Left cardiac atrium (tissue), 4 donors: ENCODE measurements around the gene OR11A1. TPM values are rescaled to one million over a fixed set of nuclear protein-coding genes. Genes with fewer than 3 reads are reported as not detected.
"Not testable (repeated sequence)": the region's sequence is repeated elsewhere in the genome, so short reads cannot be mapped to it uniquely, and the experiment has no call there.

ENCODE experiments used
- ATAC-seq, 2 donors: fragments of 200-7000 bp; cut with Tn5 transposase; one replicate each; pipeline ENCODE4 v1.9.1; 2020; ENCODE audit warnings: mild to moderate bottlenecking in 2 of 2, moderate library complexity in 2 of 2
- DNase-seq: peaks from one replicate; pipeline ENCODE4 v3.0.0-alpha.2; 2020
- intact Hi-C, 2 donors: fragments of 100-400 bp; cut with DNase I; formaldehyde crosslinking; loops; one replicate each; pipeline versions ENCODE4 v1.14.1 to v1.15.1; 2022 to 2023
- total RNA-seq, 2 donors: library from RNA; stranded (reverse); fragmentation: NEBNext Ultra II Directional; extraction: Animal tissue kit (Norgen Biotek cat#: 25700); gene quantifications; one replicate each; pipeline ENCODE4 v1.2.1, GENCODE V29; 2021
- donor health status: DM: no; HTN: yes; CAD: no.
- donor health status: DM: no; HTN: yes; CAD: no; lungs with severe emphysema.
- donor health status: DM: yes; HTN: yes; CAD: no.
- donor health status: Dilated cardiomyopathy.

OR11A1 gene
- total RNA-seq, 2 donors from 2014 or later = not detected

DNA sequence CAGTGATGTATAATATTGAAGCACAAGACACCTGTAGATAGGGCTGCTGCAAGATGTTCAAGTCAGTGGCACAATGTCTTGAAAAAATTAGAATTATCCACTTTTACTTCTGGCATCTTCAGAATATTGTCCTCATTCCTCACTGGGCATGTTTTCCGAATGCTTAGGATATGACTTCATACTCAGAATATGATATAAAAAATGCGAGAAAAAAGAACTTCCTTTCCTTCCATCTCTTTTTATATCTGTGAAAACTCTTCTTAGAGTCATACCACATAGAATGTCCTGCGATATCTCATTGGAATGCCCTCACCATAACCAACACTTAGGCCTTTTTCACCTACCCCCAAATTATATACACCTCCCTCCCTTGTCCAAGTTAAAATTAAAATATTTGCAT lies 26.3 kb upstream of the OR11A1 start:
- no peak for DNase-seq
- intact Hi-C loops = no loop called here
- no peak for ATAC-seq

DNA sequence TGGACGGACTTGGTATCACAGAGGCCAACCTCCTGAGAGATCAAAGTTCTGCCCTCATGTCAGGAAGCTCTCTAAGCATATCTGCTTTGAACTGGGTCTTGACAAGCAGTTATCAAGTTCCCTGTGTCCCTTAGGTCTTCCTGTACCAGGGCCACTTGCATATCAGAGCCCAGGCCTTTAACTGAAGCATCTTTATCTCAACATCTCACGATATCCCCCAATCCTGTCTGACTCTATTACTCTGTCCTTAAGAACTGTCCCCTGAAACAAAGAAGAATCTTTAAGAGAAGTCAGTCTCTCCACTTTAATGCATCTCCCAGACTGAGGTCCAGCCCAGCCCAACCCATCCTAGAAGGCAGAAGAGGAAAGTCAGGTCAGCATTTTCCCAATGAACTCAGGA lies 22.7 kb upstream of the OR11A1 start:
- no peak for DNase-seq
- intact Hi-C loops = no loop called here

DNA sequence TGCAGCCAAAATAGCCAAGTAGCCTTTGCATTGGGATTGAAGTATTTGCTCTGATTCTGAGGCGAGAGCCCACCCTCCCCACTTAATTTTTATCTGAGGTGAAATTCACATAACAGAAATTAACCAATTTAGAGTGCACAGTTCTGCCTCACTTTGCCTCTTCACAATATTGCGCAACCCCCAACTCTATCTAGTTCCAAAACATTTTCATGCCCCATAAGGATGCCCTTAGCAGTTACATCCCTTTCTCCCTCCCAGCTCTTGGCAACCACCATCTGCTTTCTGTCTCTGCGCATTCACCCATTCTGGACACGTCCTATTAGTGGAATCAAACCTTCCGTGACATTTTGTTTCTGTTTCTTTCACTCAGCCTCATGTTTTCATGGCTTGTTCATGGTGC lies 21.9 kb upstream of the OR11A1 start:
- ATAC-seq (no peak), DNase-seq (no peak)
- intact Hi-C loops = no loop called here

More for the DNA sequence above, 22.7 kb upstream of the OR11A1 start:
- ATAC-seq = no peak

DNA sequence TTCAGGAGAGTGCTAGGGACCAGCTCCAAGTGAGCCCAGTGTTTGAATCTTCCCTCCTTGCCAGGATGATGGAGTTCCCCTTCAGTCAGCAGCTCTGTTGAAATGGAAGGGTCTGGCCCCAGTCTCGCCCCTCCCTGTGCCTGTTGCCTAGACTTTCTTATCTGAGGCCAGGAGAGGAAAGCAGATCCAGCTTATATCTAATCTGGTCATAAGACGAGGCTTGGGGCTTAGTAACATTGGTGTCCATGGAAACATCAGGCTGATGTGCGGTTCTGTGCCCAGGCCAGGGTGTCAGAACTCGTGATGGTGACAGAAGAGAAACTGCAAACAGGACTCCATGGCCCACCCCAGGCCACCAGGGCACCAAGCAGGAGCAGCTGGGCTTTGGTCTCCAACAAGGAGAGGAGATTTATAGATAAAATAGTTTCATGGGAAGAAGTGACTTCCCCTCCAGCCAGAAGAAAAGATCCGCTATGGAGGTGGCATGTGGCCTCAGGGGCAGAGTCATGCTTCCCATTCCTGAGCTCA lies 21.1 kb upstream of the OR11A1 start:
- intact Hi-C loops = no loop called here
- ATAC-seq (no peak), DNase-seq (no peak)

DNA sequence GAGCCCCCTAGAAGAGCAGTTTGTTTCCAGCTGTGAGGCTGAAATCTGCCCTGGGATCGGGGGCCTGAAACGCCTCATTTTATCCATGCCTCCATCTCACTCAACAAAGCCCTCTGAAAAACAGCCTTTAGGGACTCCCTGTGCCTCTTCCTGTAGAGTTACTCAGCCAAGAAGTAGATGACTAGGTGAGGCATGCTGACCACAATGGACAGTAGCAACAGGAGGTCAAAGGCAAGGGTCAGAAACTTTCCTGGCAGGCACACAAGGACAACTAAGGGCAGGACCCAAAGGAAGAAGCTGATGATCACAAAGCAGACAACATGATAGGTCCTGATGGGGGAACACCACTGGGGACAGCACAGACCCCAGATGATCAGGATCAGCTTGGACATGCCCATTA lies 18.1 kb upstream of the OR11A1 start:
- no peak for ATAC-seq
- intact Hi-C loops = no loop called here

DNA sequence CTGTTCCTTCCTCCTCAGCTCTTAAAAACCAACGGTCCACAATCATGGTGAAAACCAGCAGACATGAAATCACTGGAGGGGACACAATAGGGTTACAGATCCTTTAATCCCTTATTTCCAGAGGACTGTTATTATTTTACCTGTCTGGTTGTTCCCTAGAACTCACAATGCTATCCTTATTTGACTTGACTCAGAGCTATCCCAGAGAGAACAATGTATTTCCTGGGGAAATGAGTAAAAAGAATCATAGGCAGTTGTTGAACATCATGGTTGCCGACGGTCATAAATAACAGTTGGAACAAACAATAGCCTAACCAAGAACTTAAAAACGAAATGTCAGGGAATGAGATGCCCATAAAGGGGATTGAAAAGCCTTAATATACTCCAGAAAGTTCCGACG lies 9.4 kb upstream of the OR11A1 start:
- intact Hi-C loops = no loop called here

More for the DNA sequence above, 18.1 kb upstream of the OR11A1 start:
- DNase-seq = no peak

DNA sequence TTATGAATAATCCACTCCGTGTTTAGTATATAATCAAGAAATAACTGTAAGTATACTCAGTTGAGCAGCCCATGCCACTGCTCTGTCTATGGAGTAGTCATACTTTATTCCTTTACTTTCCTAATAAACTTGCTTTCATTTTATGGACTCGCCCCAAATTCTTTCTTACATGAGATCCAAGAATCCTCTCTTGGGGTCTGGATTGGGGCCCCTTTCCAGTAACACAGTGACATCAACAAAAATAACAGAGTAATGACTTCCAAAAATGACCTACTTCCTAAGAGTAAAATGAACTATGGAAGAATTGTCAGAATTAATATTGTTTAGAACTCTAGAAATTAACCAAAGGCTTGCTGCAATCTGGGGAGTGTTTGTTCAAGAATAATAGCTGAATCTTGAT lies 8.9 kb upstream of the OR11A1 start:
- ATAC-seq = no peak
- no peak for DNase-seq
- intact Hi-C loops = no loop called here

More for the DNA sequence above, 9.4 kb upstream of the OR11A1 start:
- DNase-seq = no peak
- ATAC-seq = no peak

DNA sequence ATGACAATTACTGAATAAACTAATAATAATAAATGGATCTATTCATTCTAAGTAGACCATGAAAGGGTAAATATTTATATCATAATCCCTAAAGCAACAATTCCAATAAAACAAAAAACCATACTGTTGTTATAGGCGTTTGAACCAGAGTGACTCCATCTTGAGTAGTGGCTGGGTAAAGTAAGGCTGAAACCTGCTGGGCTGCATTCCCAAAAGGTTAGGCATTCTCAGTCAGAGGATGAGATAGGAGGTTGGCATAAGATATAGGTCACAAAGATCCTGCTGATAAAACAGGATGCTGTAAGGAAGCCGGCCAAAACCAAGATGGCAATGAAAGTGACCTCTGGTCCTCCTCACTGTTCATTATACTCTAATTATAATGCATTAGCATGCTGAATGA lies 8.4 kb upstream of the OR11A1 start:
- intact Hi-C loops = no loop called here
- ATAC-seq = no peak
- DNase-seq = no peak

DNA sequence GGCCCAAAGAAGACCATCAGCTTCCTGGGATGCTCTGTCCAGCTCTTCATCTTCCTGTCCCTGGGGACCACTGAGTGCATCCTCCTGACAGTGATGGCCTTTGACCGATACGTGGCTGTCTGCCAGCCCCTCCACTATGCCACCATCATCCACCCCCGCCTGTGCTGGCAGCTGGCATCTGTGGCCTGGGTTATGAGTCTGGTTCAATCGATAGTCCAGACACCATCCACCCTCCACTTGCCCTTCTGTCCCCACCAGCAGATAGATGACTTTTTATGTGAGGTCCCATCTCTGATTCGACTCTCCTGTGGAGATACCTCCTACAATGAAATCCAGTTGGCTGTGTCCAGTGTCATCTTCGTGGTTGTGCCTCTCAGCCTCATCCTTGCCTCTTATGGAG lies 5.2 kb upstream of the OR11A1 start:
- intact Hi-C loops = no loop called here
- no peak for DNase-seq
- no peak for ATAC-seq

DNA sequence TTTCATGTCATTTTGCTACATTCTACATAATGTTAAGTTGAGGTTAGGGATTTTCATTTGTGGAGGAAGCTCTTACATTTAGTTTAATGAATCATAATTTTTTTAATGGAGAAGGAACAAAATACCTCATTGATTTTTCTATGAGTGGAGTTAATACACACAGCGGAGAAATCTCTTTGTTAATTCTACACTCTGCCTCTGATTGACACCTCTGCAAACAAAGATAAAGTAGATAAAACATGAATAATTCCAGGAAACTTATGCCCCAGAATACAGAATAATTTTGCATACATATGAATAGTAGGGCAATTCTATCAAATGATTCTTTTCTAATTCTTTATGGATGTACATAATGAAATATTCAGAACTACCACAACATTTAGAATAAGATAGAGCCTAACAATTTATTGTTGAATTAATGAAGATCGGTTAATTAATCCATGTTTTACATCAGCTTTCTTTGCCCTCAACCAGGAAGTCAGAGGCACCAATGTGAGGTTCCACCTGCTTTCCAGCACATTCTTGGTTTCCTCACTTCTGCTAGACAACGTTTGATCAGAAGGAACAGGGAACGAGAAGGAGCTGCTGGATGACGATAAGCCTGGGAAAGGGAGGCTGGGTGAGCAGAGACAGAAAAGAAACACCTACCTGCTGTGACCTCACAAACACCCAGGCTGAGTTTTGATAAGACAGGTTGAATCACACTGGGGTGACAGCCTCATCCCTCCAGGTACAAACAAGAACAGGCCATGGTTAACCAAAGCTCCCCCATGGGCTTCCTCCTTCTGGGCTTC lies 4.3 kb upstream of the OR11A1 start:
- no peak for ATAC-seq
- no peak for DNase-seq
- intact Hi-C loops = no loop called here

DNA sequence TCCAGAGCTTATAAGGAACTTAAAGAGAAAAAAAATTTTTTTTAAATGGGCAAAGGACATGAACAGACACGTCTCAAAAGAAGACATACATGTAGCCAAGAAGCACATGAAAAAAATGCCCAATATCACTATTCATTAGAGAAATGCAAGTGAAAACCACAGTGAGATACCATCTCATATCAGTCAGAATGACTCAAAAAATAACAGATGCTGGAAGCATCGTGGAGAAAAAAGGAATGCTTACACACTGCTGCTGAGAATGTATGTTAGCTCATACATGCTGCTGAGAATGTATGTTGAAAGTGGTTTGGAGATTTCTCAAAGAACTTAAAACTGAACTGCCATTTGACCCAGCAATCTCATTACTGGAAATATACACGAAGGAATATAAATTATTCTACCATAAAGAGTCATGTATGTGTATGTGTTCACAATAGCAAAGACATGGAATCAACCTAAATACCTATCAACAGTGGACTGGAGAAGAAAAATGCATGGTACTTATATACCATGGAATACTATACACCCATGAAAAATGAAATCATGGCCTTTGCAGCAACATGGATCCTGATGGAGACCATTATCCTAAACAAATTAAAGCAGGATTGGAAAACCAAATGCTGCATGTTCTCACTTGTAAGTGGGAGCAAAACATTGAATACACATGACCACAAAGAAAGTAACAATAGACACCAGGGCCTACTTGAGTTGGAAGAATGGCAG lies 5.2 kb downstream of the OR11A1 start:
- DNase-seq (no peak), ATAC-seq (no peak)
- intact Hi-C loops = no loop called here

DNA sequence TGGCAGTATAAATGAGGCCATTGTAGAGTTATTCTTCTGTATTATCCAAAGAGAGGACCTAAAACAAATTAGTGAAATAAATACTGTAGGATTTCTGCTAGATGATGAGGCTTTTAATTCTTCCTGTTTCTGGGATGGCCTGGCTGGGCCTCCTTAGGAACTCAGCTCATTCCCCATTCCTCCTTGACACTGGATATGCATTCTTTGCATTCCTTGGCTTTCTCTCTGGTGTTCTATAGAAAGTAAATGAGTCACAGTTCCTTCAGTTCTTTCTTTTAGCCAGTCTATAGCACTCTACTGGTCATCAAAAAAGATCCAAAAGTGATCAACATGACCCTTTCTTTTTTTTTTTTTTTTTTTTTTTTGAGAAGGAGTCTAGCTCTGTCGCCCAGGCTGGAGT lies 9.2 kb downstream of the OR11A1 start:
- ATAC-seq = no peak
- intact Hi-C loops = no loop called here

DNA sequence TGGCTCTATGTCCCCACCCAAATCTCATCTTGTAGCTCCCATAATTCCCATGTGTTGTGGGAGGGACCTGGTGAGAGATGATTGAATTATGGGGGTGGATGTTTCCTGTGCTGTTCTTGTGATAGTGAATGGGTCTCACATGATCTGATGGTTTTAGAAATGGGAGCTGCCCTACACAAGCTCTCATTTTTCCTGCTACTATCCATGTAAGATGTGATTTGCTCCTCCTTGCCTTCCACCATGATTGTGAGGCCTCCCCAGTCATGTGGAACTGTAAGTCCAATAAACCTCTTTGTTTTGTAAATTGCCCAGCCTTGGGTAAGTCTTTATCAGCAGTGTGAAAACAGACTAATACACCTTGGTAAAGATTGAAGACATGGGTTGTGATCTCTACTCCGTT lies 12.8 kb downstream of the OR11A1 start:
- DNase-seq, intact Hi-C loops, ATAC-seq: not testable (repeated sequence)

More for the DNA sequence above, 9.2 kb downstream of the OR11A1 start:
- DNase-seq = no peak

DNA sequence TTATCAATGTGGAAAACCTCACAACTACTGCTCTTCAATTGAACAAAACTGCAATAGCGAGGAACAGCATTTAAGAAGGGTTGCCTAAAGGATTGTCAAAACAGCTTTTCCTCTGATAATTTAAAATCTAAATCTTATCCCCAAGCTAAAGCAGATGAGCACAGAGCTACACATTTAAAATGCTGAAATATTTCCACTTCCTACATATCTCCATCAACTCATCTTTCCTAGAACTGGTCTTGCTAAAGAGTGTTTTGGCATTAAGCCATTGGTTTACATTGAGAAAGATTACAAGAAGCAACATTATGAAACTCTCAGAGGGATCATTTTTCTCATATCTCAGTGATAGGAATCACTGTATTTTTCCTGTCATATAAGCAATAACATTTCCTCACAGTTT lies 14.2 kb downstream of the OR11A1 start:
- no peak for DNase-seq
- no peak for ATAC-seq
- intact Hi-C loops = no loop called here

DNA sequence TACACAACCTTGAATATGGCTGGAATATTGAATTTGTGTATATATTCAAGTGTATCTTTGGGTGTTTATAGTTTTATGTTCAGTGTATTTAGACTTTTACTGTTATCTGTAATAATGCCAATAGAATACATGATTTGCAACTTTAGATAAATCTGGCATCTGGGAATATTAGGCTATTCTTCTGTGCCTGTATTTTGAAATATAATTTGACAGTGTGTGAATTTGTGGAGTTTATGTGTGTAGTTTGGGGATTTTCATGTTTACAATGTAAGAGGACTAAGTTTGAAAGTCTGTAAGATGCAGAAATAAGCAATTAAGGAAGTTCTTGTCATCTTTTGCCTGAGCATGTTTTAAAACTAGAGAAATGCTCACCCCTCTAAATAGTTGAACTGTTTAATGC lies 17.9 kb downstream of the OR11A1 start, which contains the start of gene OR10C1:
OR10C1 (plus strand) TSS at position 301 of the 400 bp plus-strand sequence. CDS start 710 bp downstream, outside the sequence.
- ATAC-seq (no peak), DNase-seq (no peak)
- intact Hi-C loops = no loop called here

DNA sequence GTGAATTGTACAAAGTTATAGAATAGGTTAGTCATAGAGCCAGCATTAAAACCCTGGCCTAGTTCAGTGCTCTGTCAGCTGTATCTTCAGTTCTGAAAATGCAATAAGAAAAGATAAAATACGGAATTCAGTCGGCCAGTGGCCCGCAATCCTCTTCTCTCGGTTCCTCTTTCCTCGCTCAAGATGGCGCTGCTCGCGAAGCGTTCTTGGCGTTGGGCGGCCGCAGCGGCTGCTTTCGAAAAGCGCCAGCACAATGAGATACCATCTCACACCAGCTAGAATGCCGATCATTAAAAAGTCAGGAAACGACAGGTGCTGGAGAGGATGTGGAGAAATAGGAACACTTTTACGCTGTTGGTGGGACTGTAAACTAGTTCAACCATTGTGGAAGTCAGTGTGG lies 20.1 kb downstream of the OR11A1 start:
- intact Hi-C loops, ATAC-seq, DNase-seq: not testable (repeated sequence)

DNA sequence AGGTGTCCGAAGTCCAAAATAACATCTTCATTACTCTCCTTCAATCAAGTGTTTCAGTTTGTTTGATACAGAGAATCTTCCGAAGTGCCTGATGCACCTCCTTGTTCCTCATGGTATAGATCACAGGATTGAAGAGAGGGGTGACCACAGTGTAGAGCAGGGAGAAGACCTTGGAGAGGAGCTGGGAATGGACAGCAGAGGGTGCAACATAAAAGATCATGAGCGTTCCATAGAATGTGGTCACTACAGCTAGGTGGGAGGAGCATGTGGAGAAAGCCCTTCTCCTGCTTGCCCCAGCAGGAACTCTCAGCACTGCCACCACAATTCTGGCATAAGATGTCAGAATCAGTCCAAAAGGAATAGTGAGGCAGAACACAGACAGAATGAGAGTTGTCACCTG lies 30.2 kb downstream of the OR11A1 start:
- no peak for DNase-seq
- ATAC-seq = no peak
- intact Hi-C loops = no loop called here

DNA sequence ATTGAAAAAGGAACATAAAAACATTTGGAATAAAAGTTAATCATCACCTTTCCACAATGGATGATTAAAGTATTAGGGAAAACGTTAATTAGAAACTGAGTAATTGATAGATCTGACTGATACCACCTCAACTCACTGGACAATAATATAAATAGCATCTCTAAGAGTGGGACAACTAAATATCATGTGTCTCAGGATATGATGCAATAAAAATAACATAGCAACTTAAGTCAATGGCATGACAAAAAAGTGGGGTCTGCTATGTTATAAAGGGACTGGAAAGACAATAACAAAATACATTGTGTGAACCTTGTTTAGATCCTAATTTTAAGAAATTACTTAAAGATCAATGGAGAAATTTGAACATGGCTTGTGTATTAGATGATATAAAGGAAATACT lies 31.8 kb downstream of the OR11A1 start:
- intact Hi-C loops = no loop called here
- ATAC-seq (no peak), DNase-seq (no peak)

DNA sequence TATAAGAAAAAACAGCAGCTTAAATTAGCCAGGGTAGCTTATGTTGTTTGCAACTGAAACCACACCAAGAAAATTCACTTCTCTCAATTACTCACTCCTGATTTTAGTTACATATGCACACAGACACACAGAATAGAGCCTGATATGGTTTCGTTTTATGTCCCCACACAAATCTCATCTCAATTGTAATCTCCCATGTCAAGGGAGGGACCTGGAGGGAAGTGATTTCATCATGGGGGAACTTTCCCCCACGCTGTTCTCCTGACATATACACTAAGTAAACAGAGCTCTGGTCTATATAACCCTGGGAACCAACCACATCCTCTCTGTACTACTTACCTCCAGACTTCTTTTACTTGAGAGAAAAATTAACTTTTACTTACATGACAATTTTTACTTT lies 32.3 kb downstream of the OR11A1 start:
- ATAC-seq (no peak), DNase-seq (no peak)
- intact Hi-C loops = no loop called here

DNA sequence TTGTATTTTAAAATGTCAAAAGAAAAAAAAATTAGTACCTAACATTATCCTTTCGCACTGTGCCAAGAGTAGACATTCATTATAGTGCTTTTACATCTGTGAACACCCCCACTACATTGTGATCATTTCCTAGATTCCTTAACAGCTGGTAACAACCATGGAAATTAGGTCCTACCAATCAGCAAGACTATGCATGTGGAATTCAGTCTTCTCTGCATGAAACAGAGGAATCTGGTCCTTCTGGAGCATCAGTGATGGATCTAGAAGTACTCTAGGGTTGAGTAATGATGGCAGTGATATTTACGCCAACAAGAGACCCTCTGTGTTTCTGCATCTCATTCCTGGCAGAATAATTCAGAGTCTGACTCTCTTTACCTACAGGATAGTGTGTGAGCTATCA lies 32.7 kb downstream of the OR11A1 start:
- intact Hi-C loops = no loop called here
- ATAC-seq (no peak), DNase-seq (no peak)
